Dermis microvascular lymphatic vessel endothelial cell (primary cell): ENCODE data around the gene ZNF764. TPM values are rescaled to one million over a fixed set of nuclear protein-coding genes. Genes with fewer than 3 reads are reported as not detected.
"Not testable (repeated sequence)": the region's sequence is repeated elsewhere in the genome, so short reads cannot be mapped to it uniquely, and the experiment has no call there.

Source experiments
- DNase-seq, 2 donors: peaks; one replicate each; pipeline versions ENCODE4 v3.0.0 to v3.0.0-alpha.2; 2010; ENCODE audit warnings: low read depth in 2 of 2
- total RNA-seq: library from RNA; depleted of rRNA; stranded (reverse); fragments of >200 nt; gene quantifications from 2 replicates; pipeline ENCODE4 v1.2.1, GENCODE V29; 2014

Gene ZNF764
- 3.1 and 4.3 TPM in 2 replicates for total RNA-seq

DNA sequence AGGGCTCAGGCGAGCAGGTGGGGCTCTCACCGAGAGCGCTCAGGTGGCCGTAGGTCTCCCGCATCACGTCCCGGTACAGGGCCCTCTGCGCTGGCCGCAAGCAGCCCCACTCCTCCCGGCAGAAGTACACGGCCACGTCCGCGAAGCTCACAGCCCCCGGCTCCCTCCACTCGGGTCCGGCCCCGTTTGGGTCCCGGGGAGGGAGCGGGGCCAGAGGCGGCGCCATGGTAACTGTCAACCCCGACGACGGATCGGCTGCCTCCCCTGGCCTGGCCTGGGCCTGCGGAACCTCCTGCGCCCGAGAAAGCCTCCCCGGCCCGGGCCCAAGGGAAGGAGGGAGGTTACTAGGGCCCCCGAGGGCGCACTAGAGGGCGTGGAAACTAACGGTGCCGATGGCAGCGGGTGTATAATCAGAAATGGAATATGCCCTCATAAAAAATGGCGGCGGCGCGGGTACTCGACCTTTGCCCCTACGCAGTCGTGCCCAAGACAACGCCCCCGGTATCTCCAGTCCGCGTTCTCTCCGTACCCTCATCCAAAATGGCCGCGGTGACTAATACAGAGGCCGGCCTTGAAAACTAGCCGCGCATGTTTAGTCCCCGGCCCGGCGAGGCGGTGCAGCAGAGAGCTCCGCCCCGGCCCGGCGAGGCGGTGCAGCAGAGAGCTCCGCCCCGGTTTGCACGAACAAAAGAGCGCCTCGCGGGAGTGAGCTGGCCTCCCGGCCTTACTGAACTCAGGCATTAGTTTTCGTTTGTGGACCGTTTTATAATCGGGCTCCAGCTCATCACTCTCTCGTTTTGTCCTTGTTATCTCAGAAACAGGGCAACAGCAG is at the start of gene ZNF764:
Gene ZNF764, minus strand, starts transcription at position 418 of the 832 bp plus-strand sequence. Its CDS starts 192 bp downstream, at position 226.
- peak; percentile 94 to 98 for DNase-seq

GRCh38 chr16:30606004-30606403 is 47.8 kb upstream of the ZNF764 start:
- no peak for DNase-seq

- no peak for DNase-seq
Measured at GRCh38 chr16:30605158-30605557, 47.0 kb upstream of the ZNF764 start.

GRCh38 chr16:30604316-30604947 is 46.3 kb upstream of the ZNF764 start:
- DNase-seq, result no peak

- DNase-seq, result no peak
Measured at GRCh38 chr16:30603945-30604315, 45.8 kb upstream of the ZNF764 start.

- no peak for DNase-seq
Measured at GRCh38 chr16:30602616-30603277, 44.6 kb upstream of the ZNF764 start.

GRCh38 chr16:30601966-30602365 is 43.8 kb upstream of the ZNF764 start:
- no peak for DNase-seq

DNA sequence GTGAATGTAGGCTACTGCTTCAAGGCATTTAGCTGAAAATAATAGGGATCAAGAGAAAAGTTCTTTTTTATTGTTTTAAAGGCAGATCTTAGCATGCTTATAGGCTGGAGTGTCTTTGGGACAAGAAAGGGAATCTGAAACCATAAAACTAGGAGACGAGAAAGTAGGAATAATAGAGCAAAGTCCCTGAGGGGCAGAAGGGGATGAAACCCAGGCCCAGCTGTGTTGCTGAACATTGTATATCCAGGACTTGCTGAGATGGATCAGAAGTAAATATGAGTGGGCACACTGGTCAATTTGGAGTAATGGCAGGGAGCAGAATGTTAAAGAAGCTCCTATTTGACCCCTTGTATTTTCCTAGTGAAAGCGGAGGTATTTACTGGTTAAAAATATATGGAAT is 42.8 kb upstream of the ZNF764 start:
- no peak for DNase-seq

GRCh38 chr16:30600215-30600614 is 42.0 kb upstream of the ZNF764 start:
- no peak for DNase-seq

DNA sequence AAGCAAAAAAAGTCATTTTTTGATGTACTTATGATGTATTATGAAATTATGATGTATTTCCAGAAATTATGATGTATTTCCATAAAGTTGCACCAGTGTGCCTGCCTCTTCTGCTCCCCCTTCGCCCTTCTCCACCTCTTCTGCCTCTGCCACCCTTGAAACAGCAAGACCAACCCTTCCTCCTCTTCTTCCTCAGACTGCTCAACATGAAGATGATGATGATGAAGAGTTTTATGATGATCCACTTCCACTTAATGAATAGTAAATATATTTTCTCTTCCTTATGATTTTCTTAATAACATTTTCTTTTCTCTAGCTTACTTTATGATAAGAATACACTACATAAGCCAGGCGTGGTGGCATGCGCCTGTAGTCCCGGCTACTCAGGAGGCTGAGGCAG is 34.7 kb upstream of the ZNF764 start:
- no peak for DNase-seq

DNA sequence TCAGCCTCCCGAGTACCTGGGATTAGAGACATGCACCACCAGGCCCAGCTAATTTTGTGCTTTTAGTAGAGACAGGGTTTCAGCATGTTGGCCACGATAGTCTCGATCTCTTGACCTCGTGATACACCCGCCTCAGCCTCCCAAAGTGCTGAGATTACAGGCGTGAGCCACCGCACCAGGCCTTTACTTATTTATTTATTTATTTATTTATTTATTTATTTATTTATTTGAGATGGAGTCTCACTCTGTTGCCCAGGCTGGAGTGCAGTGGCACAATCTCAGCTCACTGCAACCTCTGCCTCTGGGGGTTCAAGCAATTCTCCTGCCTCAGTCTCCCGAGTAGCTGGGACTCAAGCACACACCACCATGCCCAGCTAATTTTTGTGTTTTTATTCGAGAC is 32.7 kb upstream of the ZNF764 start:
- DNase-seq, result not testable (repeated sequence)

DNA sequence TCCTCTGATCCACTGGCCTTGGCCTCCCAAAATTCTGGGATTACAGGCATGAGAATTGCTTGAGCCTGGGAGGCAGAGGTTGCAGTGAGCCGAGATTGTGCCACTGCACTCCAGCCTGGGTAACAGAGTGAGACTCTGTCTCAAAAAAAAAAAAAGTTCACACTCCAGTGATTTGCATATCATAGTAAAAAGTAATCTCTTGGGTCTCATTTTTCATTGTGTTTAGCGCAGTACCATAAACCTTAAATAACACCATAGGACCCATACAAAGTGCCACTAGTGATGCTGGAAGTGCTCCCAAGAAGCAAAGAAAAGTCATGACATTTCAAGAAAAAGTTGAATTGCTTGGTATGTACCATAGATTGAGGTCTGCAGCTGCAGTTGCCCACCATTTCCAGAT is 31.4 kb upstream of the ZNF764 start:
- not testable (repeated sequence) for DNase-seq

GRCh38 chr16:30588651-30589050 is 30.5 kb upstream of the ZNF764 start:
- DNase-seq, result no peak

GRCh38 chr16:30585400-30586191 is 27.4 kb upstream of the ZNF764 start, which contains the start of gene ZNF785:
TSS of gene ZNF785 (minus strand) at chr16:30585697. CDS start at chr16:30585611, 86 bp downstream.
- DNase-seq, result peak; percentile 97 to 99

GRCh38 chr16:30585022-30585399 is 26.8 kb upstream of the ZNF764 start:
- no peak for DNase-seq

- DNase-seq, result no peak
Measured at GRCh38 chr16:30582611-30583340, 24.6 kb upstream of the ZNF764 start.

DNA sequence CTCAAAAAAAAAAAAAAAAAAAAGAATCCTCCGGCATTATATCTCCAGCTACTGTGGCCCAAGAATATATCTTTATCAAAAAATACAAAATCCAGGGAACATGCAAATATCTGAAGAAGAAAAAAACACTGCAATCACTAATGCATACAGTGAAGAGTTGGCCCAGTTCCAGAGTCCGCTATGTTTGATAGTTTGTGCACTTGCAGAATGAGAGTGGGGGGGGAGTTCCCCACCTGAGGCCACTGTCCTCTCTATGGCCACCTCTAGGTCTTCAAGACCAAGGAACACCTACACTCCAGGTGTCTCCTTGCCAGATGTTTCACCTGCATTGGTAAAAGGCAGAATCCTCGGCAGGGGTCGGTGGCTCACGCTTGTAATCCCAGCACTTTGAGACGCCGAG is 23.3 kb upstream of the ZNF764 start:
- no peak for DNase-seq

GRCh38 chr16:30574678-30575077 is 16.5 kb upstream of the ZNF764 start:
- no peak for DNase-seq

DNA sequence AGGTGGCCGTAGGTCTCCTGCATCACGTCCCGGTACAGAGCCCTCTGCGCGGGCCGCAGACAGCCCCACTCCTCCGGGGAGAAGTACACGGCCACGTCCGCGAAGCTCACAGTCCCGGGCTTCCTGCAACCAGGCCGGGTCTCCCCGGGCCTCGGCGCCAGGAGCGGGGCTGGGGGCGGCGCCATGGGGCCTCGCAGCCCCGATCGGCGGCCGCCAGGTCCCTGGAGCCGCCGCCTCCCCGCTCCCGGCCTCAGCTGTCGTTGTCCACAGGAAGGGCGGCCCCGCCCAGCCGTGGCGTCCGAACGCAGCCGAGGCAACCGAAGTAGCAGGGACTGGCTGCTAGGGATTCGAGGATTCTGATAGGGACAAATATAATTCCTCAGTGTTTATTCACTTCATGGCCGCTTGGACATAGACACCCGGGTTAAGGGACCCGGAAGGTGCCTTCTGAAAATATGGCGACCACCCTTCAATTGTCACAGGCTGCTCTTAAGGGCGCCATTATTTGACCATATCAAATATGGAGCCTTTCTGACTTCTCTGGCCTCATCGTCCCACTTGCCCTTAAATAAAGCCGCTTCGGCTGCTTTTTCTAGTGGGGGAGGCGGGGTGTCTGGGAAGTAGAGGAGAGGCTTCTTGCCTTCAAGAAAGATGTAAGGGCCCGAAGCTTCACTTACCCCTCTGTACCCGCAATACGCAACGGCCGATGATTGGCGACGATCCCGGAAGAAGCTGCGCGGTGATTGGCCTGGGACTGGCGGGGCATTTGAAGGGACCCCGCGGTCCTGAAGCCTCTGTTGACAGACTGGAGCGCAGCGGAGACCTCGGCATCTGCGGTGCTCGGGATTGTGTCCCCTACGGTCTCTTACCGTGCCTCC is 13.5 kb upstream of the ZNF764 start, which contains the start of gene ZNF688:
Gene ZNF688, minus strand, starts transcription at position 270 of the 878 bp plus-strand sequence. Its CDS starts 85 bp downstream, at position 185.
- peak; percentile 77 to 96 for DNase-seq
